Osteocyte (in vitro differentiated cells): ENCODE data around the gene MAP3K3. TPM values are rescaled to one million over a fixed set of nuclear protein-coding genes. Genes with fewer than 3 reads are reported as not detected.
"Not testable (repeated sequence)": the region's sequence is repeated elsewhere in the genome, so short reads cannot be mapped to it uniquely, and the experiment has no call there.

Experiments used
- DNase-seq: peaks from one replicate; pipeline ENCODE4 v3.0.0; 2021; ENCODE audit warnings: mixed read lengths; ENCODE audit not compliant: unreplicated experiment; ENCODE audit errors: extremely low spot score
- H3K27ac Mint-ChIP-seq: one replicate; pipeline ENCODE4 v1.8.0; 2021; ENCODE audit warnings: mild to moderate bottlenecking, mixed read lengths; ENCODE audit not compliant: unreplicated experiment
- H3K27me3 Mint-ChIP-seq: one replicate; pipeline ENCODE4 v1.8.0; 2021; ENCODE audit warnings: mixed read lengths; ENCODE audit not compliant: unreplicated experiment
- H3K36me3 Mint-ChIP-seq: one replicate; pipeline ENCODE4 v1.8.0; 2021; ENCODE audit warnings: mixed read lengths; ENCODE audit not compliant: unreplicated experiment
- H3K4me1 Mint-ChIP-seq: one replicate; pipeline ENCODE4 v1.8.0; 2021; ENCODE audit warnings: mixed read lengths; ENCODE audit not compliant: unreplicated experiment
- H3K4me3 Mint-ChIP-seq: one replicate; pipeline ENCODE4 v1.8.0; 2021; ENCODE audit warnings: mild to moderate bottlenecking, moderate library complexity, mixed read lengths; ENCODE audit not compliant: unreplicated experiment
- H3K9me3 Mint-ChIP-seq: one replicate; pipeline ENCODE4 v1.8.0; 2021; ENCODE audit warnings: mixed read lengths; ENCODE audit not compliant: unreplicated experiment
- total RNA-seq: library from RNA; stranded (reverse); gene quantifications from 2 replicates; pipeline ENCODE4 v1.2.1, GENCODE V29; 2021
- TF ChIP-seq, protein P1 (sequence below): fragments of 200-600 bp; sonication (generic); IDR thresholded peaks from 2 replicates; pipeline ENCODE4 v1.5.0; 2021; ENCODE audit warnings: antibody characterized with exemption, mild to moderate bottlenecking, moderate library complexity

Gene MAP3K3
- total RNA-seq, 1 donor from 2014 or later = 41.0 TPM

DNA sequence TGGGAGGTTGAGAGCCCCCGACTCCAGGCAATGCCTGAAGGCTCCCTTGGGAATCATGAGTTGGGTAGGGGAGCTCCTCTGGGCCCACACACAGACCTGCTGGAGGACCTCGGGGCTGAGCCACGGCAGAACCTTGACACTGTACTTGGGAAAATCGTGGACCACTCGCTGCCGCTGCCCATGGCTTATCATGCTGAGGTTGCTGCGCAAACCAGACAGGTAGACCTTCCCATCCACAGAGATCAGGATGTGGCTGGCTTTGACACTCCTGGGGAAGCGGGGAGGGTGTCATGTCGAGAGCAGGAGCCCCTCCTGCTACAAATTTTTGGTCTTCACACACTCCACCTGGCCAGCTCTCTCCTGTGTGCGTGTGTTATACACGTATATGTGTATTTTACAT is 84.9 kb downstream of the MAP3K3 start:
- Mint-ChIP-seq H3K27me3 (no peaks in the 10 kb centered on the region), H3K4me1 (peaks cover 13% of the 10 kb centered on the region), H3K36me3 (peaks cover 35% of the 10 kb centered on the region)

DNA sequence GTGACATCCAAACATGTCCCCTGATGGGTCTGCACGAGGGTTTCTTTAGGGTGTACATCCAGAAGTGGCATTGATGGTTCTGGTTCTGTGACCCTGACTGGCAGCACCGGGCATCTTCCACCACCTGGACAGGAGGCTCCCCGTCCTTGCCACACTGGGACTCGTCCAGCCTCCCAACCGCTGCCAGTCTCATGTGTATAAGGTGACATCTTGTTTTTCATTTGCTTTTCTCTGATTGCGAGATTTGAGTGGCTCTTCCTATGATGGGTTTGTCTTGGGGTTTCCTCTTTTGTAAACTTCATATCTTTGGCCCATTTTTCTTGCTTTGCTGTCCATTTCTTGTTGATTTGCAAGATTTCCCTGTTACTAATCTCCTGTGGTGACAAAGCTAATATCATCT is 86.9 kb downstream of the MAP3K3 start:
- no peaks in the 10 kb centered on the region for H3K9me3 Mint-ChIP-seq

More for the DNA sequence above, 84.9 kb downstream of the MAP3K3 start:
- no peak for DNase-seq
- Mint-ChIP-seq H3K9me3 (no peaks in the 10 kb centered on the region), H3K4me3 (no peak overlapping the region), H3K27ac (no peak overlapping the region)
- TF ChIP-seq, protein P1, sequence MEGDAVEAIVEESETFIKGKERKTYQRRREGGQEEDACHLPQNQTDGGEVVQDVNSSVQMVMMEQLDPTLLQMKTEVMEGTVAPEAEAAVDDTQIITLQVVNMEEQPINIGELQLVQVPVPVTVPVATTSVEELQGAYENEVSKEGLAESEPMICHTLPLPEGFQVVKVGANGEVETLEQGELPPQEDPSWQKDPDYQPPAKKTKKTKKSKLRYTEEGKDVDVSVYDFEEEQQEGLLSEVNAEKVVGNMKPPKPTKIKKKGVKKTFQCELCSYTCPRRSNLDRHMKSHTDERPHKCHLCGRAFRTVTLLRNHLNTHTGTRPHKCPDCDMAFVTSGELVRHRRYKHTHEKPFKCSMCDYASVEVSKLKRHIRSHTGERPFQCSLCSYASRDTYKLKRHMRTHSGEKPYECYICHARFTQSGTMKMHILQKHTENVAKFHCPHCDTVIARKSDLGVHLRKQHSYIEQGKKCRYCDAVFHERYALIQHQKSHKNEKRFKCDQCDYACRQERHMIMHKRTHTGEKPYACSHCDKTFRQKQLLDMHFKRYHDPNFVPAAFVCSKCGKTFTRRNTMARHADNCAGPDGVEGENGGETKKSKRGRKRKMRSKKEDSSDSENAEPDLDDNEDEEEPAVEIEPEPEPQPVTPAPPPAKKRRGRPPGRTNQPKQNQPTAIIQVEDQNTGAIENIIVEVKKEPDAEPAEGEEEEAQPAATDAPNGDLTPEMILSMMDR = no peak

DNA sequence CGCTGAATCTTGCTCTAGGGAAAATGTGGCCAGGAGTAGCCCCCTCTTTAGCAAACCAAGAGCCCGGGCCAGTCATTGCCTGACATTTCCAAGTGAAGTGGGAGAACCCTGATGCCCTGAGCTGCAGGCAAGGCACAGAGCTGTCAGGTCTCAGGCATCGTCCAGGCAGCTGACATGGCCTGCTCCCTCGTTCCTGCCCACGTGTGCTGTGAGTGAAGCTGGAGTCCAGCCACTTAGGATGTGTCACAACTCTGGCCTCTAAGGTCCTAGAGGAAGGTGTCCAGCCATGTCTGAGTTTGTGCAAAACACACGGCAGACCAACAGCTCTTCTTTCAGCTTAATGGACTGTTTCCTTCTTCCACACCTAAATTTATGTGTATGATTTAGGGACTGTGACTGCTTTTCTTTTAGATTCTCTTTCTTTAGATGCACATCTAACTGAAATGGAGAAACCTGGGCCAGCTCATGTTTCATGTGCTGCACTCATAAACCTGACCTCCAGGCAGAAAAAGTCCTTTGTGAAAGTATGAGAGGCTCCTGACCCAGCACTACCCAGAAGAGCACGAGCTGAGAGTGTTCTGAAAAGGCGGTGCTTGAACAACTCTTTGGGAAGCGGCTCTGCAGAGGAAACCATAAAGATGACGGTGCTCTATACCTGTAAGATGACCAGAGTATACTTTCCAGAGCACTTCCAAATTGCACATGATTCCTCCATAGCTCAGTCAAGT is 92.5 kb downstream of the MAP3K3 start:
- Mint-ChIP-seq H3K36me3 (peaks cover 19% of the 10 kb centered on the region), H3K4me1 (no peaks in the 10 kb centered on the region), H3K27me3 (no peaks in the 10 kb centered on the region), H3K27ac (no peak overlapping the region), H3K4me3 (no peak overlapping the region), H3K9me3 (no peaks in the 10 kb centered on the region)
- TF ChIP-seq, protein P1 = no peak
- DNase-seq = no peak

More for the DNA sequence above, 86.9 kb downstream of the MAP3K3 start:
- no peak overlapping the region for H3K27ac Mint-ChIP-seq
- TF ChIP-seq, protein P1 = no peak
- H3K27me3 Mint-ChIP-seq = no peaks in the 10 kb centered on the region
- no peak for DNase-seq
- no peak overlapping the region for H3K4me3 Mint-ChIP-seq
- H3K4me1 Mint-ChIP-seq = no peaks in the 10 kb centered on the region
- peaks cover 31% of the 10 kb centered on the region for H3K36me3 Mint-ChIP-seq

DNA sequence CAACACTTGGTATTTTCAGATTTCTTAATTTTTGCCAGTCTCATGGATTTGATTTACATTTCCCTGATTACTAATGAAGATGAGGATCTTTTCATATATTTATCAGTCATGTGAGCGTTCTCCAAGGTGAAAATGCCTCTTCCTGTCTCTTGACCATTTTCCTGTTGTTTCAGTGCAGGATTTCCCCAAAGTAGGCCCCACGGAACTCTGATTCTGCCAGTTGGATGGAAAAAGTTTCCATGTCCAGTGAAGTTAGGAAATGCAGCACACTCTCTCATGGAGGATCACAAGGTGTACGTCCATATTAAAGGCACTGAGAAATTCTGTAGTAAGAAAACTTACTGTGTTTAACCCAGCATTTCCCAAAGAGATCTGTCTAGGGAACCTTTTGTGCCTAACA is 94.2 kb downstream of the MAP3K3 start:
- Mint-ChIP-seq H3K4me1 (no peaks in the 10 kb centered on the region), H3K36me3 (peaks cover 16% of the 10 kb centered on the region), H3K27me3 (no peaks in the 10 kb centered on the region), H3K27ac (no peak overlapping the region), H3K9me3 (no peaks in the 10 kb centered on the region), H3K4me3 (no peak overlapping the region)
- TF ChIP-seq, protein P1 = no peak
- no peak for DNase-seq

DNA sequence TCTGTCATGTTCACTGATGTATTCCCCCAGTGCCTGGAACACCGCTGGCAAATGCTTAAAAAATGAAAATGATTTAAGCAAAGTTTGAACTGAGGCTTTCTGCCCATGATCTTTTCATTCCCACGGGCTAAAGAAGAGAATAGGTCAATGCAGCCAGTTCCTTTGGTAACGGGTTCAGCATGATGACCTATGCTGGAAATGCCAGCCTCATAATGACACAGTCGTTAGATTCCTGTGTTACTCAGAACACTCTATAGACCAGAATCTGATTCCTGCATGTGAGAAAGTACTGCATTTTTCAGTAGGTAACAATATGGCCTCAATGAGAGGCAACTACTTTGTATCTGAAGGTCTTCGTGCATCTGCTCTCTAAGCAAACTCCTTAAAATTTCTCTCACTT is 96.8 kb downstream of the MAP3K3 start:
- H3K4me3 Mint-ChIP-seq = no peak overlapping the region
- no peaks in the 10 kb centered on the region for H3K27me3 Mint-ChIP-seq
- H3K27ac Mint-ChIP-seq = no peak overlapping the region
- H3K9me3 Mint-ChIP-seq = no peaks in the 10 kb centered on the region
- TF ChIP-seq, protein P1 = no peak
- peaks cover 4% of the 10 kb centered on the region for H3K36me3 Mint-ChIP-seq
- DNase-seq = no peak
- H3K4me1 Mint-ChIP-seq = peaks cover 8% of the 10 kb centered on the region

DNA sequence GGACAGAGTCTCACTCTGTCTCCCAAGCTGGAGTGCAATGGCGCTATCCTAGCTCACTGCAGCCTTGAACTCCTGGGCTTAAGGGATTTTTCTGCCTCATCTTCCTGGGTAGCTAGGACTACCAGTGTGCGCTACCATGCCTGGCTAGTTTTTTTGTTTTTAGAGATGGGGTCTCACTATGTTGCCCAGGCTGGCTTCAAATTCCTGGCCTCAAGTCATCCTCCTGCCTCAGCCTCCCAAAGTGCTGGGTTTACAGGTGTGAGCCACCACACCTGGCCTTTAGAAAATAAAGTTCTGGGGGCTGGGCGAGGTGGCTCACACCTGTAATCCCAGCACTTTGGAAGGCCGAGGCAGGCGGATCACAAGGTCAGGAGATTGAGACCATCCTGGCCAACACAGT is 98.0 kb downstream of the MAP3K3 start:
- not testable (repeated sequence) for H3K27ac Mint-ChIP-seq

More for the DNA sequence above, 98.0 kb downstream of the MAP3K3 start:
- H3K36me3 Mint-ChIP-seq, H3K27me3 Mint-ChIP-seq, DNase-seq, H3K9me3 Mint-ChIP-seq, H3K4me1 Mint-ChIP-seq, H3K4me3 Mint-ChIP-seq: not testable (repeated sequence)
